Kidney (tissue), 14 donors: ENCODE data around the gene HPD. TPM values are rescaled to one million over a fixed set of nuclear protein-coding genes. Genes with fewer than 3 reads are reported as not detected.
"Not testable (repeated sequence)": the region's sequence is repeated elsewhere in the genome, so short reads cannot be mapped to it uniquely, and the experiment has no call there.

Experiments used
- DNase-seq, 5 donors: peaks; one replicate each; pipeline ENCODE4 v3.0.0-alpha.2; 2013 to 2020
- FAIRE-seq: peaks from 2 replicates; lab custom pipeline; 2012; peaks lifted over from hg19 to GRCh38; lab: Jason Lieb, UNC
- H3K27ac ChIP-seq, 2 donors: one replicate each; pipeline ENCODE4 v1.7.0; 2013; ENCODE audit warnings: low read depth in 2 of 2, low read length in 2 of 2, inconsistent platforms in 1 of 2
- H3K27me3 ChIP-seq: one replicate; pipeline ENCODE4 v1.7.1; 2013; ENCODE audit warnings: low read length, inconsistent platforms; ENCODE audit not compliant: control insufficient read depth, insufficient read depth
- H3K36me3 ChIP-seq, 3 donors: one replicate each; pipeline versions ENCODE4 v1.7.0 to v1.7.1; 2013; ENCODE audit warnings: low read length in 3 of 3, control low read depth in 1 of 3, inconsistent platforms in 1 of 3; ENCODE audit not compliant: insufficient read depth in 3 of 3, control insufficient read depth in 2 of 3
- H3K4me1 ChIP-seq, 3 donors: one replicate each; pipeline versions ENCODE4 v1.7.0 to v1.7.1; 2013; ENCODE audit warnings: low read length in 3 of 3, inconsistent platforms in 1 of 3, low read depth in 1 of 3; ENCODE audit not compliant: control insufficient read depth in 2 of 3, insufficient read depth in 2 of 3
- H3K4me3 ChIP-seq, 3 donors: one replicate each; pipeline versions ENCODE4 v1.7.0 to v1.8.1; 2013; ENCODE audit warnings: low read length in 3 of 3, control low read depth in 1 of 3, inconsistent platforms in 1 of 3
- H3K9ac ChIP-seq, 3 donors: one replicate each; pipeline versions ENCODE4 v1.7.0 to v1.7.1; 2013; ENCODE audit warnings: low read length in 3 of 3, control low read depth in 1 of 3, inconsistent platforms in 1 of 3
- H3K9me3 ChIP-seq, 3 donors: one replicate each; pipeline versions ENCODE4 v1.7.0 to v1.7.1; 2013; ENCODE audit warnings: low read length in 3 of 3, control low read depth in 1 of 3, inconsistent platforms in 1 of 3; ENCODE audit not compliant: control insufficient read depth in 2 of 3, insufficient read depth in 1 of 3
- CTCF ChIP-seq: IDR thresholded peaks from 3 replicates; pipeline ENCODE4 v1.5.1; 2012; ENCODE audit warnings: mild to moderate bottlenecking, moderate library complexity, borderline replicate concordance; ENCODE audit not compliant: insufficient read depth; ENCODE audit errors: extremely low read depth
- intact Hi-C: fragments of 100-400 bp; cut with DNase I; formaldehyde crosslinking; loops from one replicate; pipeline ENCODE4 v1.11.1; 2022
- polyA plus RNA-seq: library from polyadenylated mRNA; stranded (reverse); fragments of 350-450 nt; fragmentation: Illumina TruSeq; extraction: RNeasy Lipid Tissue Mini Kit (QIAGEN cat#74804); gene quantifications from one replicate; pipeline ENCODE4 v1.2.3, GENCODE V29; 2014; ENCODE audit warnings: low read depth, low replicate concordance; ENCODE audit not compliant: insufficient read depth
- total RNA-seq: library from RNA; stranded (reverse); fragmentation: NEBNext Ultra II Directional; extraction: Animal tissue kit (Norgen Biotek cat#: 25700); gene quantifications from one replicate; pipeline ENCODE4 v1.2.1, GENCODE V29; 2021
- donor health status: control.
- donor health status: control.
- donor health status: control.
- donor health status: control.
- donor health status: control.
- donor health status: DM: yes; HTN: yes; CAD: no.
- donor health status: Normal renal cell carcinoma (clear cell type).

HPD gene
- total and polyA plus RNA-seq, 2 donors from 2014 or later: 4.6 to 393 TPM

- DNase-seq: peak; percentile 97 to 99 (median 98)
- H3K27ac ChIP-seq: peak within 1 kb of the TSS; percentile 91 to 96
- peak within 1 kb of the TSS; percentile 79 to 91 (median 85) for H3K9ac ChIP-seq
- TF ChIP-seq CTCF: peak; percentile 57
- FAIRE-seq: no peak
- H3K9me3 ChIP-seq: no peaks in the 10 kb centered on the region
- peak within 1 kb of the TSS; percentile 73 to 95 (median 93) for H3K4me3 ChIP-seq
- no peaks in the 10 kb centered on the region for H3K36me3 ChIP-seq
- no peaks in the 10 kb centered on the region for H3K27me3 ChIP-seq
- peaks cover 2 to 19% (median 2%) of the 10 kb centered on the region in 3 donors for H3K4me1 ChIP-seq
- intact Hi-C loops: no loop called here
Measured at GRCh38 chr12:121888478-121889273, 30.0 kb upstream of the HPD start, which contains the start of gene PSMD9. PSMD9 (plus strand) TSS chr12:121888790; CDS start chr12:121888857, 67 bp downstream.

GRCh38 chr12:121888083-121888477 lies 29.4 kb upstream of the HPD start:
- no peaks in the 10 kb centered on the region for H3K27me3 ChIP-seq
- no peaks in the 10 kb centered on the region for H3K36me3 ChIP-seq
- H3K9me3 ChIP-seq: no peaks in the 10 kb centered on the region
- TF ChIP-seq CTCF: no peak
- peak overlapping the region; percentile 38 to 79 (median 50) for H3K9ac ChIP-seq
- FAIRE-seq (no peak), DNase-seq (no peak)
- H3K4me3 ChIP-seq: peak overlapping the region; percentile 73 to 95 (median 93)
- H3K4me1 ChIP-seq: peaks cover 0 to 17% (median 2%) of the 10 kb centered on the region in 3 donors
- H3K27ac ChIP-seq: peak overlapping the region in 1 of 2 donors; percentile 62
- intact Hi-C loops: no loop called here

- FAIRE-seq, intact Hi-C loops, DNase-seq, H3K27me3 ChIP-seq, H3K9me3 ChIP-seq, H3K4me3 ChIP-seq, H3K27ac ChIP-seq, H3K36me3 ChIP-seq, H3K9ac ChIP-seq: not testable (repeated sequence)
- peaks cover 0 to 13% (median 2%) of the 10 kb centered on the region in 3 donors for H3K4me1 ChIP-seq
Measured at GRCh38 chr12:121885129-121885528, 26.5 kb upstream of the HPD start.

GRCh38 chr12:121883315-121883660 lies 24.6 kb upstream of the HPD start:
- peak in 1 of 5 donors; percentile 22 for DNase-seq
- peaks cover 0 to 4% (median 2%) of the 10 kb centered on the region in 3 donors for H3K4me1 ChIP-seq
- H3K36me3 ChIP-seq: no peaks in the 10 kb centered on the region
- H3K9me3 ChIP-seq: no peaks in the 10 kb centered on the region
- intact Hi-C loops: no loop called here
- H3K9ac ChIP-seq: no peak overlapping the region
- no peak overlapping the region for H3K4me3 ChIP-seq
- TF ChIP-seq CTCF: no peak
- H3K27me3 ChIP-seq: no peaks in the 10 kb centered on the region
- H3K27ac ChIP-seq: no peak overlapping the region
- FAIRE-seq: no peak

- H3K4me1 ChIP-seq, H3K4me3 ChIP-seq, H3K9me3 ChIP-seq, H3K9ac ChIP-seq, FAIRE-seq, H3K27me3 ChIP-seq, H3K36me3 ChIP-seq, DNase-seq, H3K27ac ChIP-seq, intact Hi-C loops: not testable (repeated sequence)
Measured at GRCh38 chr12:121876080-121876447, 17.4 kb upstream of the HPD start.
